GM13977 (cell line): ENCODE results near the gene PTP4A2.

Source experiments
- DNase-seq: peaks from one replicate; pipeline ENCODE4 v3.0.0; 2012; ENCODE audit warnings: low spot score
- in situ Hi-C: fragments of 300-500 bp; cut with MboI; formaldehyde crosslinking; loops from one replicate; pipeline ENCODE4 v1.12.0; 2022; ENCODE audit warnings: low sequenced_read_pairs, low pct_unique_long_range_greater_than_20kb, mixed read lengths, inconsistent platforms; ENCODE audit not compliant: unreplicated experiment
- TF ChIP-seq, protein P1 (sequence below): IDR thresholded peaks from 2 replicates; pipeline ENCODE4 v1.5.1; 2012; ENCODE audit warnings: mild to moderate bottlenecking, control low read depth; ENCODE audit not compliant: insufficient read depth; ENCODE audit errors: extremely low read depth, missing control alignments

PTP4A2 gene

DNA sequence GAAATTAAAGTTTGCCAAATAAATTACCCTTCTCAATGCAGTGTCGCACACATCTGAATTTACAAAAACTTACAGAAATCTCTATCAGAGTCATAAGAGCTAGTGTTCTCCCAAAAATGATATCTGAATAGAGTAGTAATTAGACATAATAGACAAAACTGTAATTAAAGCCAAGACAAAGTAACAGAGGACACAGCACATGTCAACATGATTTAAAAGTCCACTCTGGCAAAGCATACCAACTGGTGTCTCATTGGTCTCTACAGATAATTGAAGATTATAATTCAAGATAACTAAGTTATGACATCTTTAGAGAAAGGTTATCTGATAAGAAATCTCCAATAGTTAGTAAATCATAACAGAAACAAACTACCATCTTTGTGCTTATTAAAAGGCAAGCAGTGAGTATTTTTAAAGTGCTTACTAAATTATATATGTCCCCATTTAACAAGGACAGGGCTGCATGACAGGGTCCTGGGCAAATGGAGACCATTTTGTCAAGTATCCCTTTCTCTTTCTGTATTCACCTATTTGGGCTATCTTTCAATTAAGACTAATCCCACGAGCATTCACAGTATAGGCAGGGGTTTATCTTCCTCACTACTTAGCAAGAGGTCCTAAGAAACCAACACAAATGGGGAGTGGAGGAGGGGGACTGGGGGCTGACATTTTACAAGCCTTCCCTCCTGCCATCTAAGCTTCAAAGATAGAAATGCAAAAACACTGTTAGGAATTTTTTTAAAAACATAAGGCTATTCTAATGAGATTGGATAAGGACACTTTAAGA is 26.0 kb downstream of the PTP4A2 start:
- no peak for DNase-seq
- TF ChIP-seq, protein P1, sequence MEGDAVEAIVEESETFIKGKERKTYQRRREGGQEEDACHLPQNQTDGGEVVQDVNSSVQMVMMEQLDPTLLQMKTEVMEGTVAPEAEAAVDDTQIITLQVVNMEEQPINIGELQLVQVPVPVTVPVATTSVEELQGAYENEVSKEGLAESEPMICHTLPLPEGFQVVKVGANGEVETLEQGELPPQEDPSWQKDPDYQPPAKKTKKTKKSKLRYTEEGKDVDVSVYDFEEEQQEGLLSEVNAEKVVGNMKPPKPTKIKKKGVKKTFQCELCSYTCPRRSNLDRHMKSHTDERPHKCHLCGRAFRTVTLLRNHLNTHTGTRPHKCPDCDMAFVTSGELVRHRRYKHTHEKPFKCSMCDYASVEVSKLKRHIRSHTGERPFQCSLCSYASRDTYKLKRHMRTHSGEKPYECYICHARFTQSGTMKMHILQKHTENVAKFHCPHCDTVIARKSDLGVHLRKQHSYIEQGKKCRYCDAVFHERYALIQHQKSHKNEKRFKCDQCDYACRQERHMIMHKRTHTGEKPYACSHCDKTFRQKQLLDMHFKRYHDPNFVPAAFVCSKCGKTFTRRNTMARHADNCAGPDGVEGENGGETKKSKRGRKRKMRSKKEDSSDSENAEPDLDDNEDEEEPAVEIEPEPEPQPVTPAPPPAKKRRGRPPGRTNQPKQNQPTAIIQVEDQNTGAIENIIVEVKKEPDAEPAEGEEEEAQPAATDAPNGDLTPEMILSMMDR = no peak
- in situ Hi-C loops = no loop called here

DNA sequence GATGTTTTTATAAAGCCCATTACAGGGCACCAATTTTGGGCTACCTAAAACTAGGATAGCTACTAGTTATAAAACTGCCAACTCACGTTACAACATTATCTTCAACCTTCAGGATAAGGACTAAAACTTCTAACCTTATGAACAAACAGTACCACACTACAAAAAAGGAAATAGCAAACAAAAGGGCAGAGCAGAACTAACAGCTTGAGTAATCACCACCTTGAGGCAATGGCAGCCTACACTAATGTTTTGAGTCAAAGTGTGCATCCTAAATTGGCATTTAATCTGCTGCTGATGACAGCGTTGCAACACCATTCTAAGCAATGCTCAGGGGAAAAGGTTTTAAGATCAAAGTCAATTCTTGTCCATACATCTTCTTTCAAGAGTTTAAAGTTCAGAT is 27.2 kb downstream of the PTP4A2 start:
- in situ Hi-C loops = no loop called here
- TF ChIP-seq, protein P1 = no peak
- DNase-seq = no peak

DNA sequence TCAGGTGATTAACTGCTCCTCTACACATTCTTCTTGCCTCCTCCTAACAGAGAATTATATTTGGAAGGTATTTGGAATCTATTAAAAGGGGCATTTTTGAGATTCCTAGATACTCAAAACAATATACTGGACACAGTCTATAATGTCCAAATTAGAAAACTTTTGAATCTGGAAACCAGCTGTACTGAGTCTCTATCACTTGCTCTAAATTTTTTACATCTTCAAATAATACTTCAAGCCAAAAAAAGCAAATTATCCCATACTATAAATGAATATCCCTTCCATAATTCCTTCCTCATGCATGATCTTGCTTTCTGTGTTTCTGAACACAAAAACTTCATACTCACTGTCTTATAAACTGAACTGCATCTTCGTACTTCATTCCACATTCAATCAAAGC is 28.5 kb downstream of the PTP4A2 start:
- TF ChIP-seq, protein P1 = no peak
- in situ Hi-C loops = no loop called here
- DNase-seq = no peak

- TF ChIP-seq, protein P1 = no peak
- no peak for DNase-seq
- in situ Hi-C loops = no loop called here
Observed at GRCh38 chr1:31906557-31906956, 31.6 kb downstream of the PTP4A2 start.

DNA sequence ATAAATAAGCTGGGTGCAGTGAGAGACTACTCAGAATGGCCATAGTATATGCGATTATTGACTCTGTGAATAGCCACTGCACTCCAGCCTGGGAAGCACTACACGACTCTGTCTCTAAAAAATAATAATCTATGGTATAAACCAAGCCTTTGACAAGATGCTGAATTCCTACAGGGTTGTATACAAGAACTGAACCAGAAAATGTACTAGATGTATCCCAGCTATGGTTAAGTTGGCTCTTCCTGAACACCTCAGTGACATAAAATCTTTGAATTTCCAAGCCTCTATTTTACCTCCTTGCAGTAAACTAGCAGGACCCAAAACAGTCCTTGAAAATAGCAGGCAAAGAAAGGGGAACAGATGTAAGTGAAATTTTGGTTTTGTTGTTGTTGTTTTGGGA is 32.5 kb downstream of the PTP4A2 start:
- no peak for DNase-seq
- TF ChIP-seq, protein P1 = no peak
- in situ Hi-C loops = no loop called here

DNA sequence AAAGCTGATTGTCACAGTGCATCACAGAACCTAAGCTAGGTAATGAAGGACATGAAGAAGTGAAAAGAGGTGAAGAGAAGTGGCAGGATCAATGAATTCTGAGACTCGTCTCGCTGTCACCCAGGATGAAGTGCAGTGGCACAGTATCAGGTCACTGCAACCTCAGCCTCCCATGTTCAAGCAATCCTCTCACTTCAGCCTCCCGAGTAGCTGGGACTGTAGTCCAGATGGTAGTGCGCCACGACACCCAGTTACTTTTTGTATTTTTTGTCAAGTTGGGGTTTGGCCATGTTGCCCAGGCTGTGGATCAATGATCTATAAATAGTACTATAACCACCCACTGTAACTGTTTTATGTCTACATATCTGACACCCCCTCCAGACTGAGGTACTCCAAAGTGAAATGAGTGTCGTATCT is 33.1 kb downstream of the PTP4A2 start:
- no peak for DNase-seq
- TF ChIP-seq, protein P1 = no peak
- in situ Hi-C loops = no loop called here
